ENCODE data around the gene MGME1. TPM values are rescaled to one million over a fixed set of nuclear protein-coding genes. Genes with fewer than 3 reads are reported as not detected.

MGME1 gene
- total and polyA plus RNA-seq, 2 of the 13 experiments (the other 11 are each of a cell fraction or from before 2014, with no cell fraction given), result 36.7 to 66.6 TPM

- TF ChIP-seq POLR2A (IDR thresholded peaks at IDR 0.05; ENCODE audit: insufficient read depth in 1 of 2, low read depth in 2 of 2, low read length in 2 of 2), result peak; percentile 43 to 54; a peak in 3 of 4 replicates
- peak; percentile 51; the same call in 1 of the 2 replicates for TF ChIP-seq ZNF354B (CRISPR knock-in tag; IDR thresholded peaks at IDR 0.05)
- no peak for TF ChIP-seq TEAD2 (CRISPR knock-in tag; IDR thresholded peaks at IDR 0.05)
- TF ChIP-seq IRX3 (CRISPR knock-in tag; IDR thresholded peaks at IDR 0.05; ENCODE audit: borderline replicate concordance, low read depth), result peak; percentile 60; the same call in 1 of the 2 replicates
- TF ChIP-seq AHDC1 (CRISPR knock-in tag; IDR thresholded peaks at IDR 0.05; ENCODE audit: borderline replicate concordance), result peak; percentile 29; the same call in 1 of the 2 replicates
- TF ChIP-seq PRDM4 (CRISPR knock-in tag; IDR thresholded peaks at IDR 0.05; ENCODE audit: borderline replicate concordance), result no peak
- no peak for TF ChIP-seq HDAC6 (IDR thresholded peaks at IDR 0.05; ENCODE audit: low read depth, low read length)
- TF ChIP-seq ATRX (CRISPR knock-in tag; IDR thresholded peaks at IDR 0.05; ENCODE audit: borderline replicate concordance), result no peak
- no peak for TF ChIP-seq ZNF839 (CRISPR knock-in tag; IDR thresholded peaks at IDR 0.05; ENCODE audit: borderline replicate concordance)
- TF ChIP-seq SMAD1 (CRISPR knock-in tag; IDR thresholded peaks at IDR 0.05; ENCODE audit: borderline replicate concordance, low read depth), result no peak
- TF ChIP-seq NAIF1 (CRISPR knock-in tag; IDR thresholded peaks at IDR 0.05; ENCODE audit: borderline replicate concordance), result no peak; the same call in 1 of the 2 replicates
- 0 out of 2 replicates have a peak, but pooled peaks have one; percentile 28 for TF ChIP-seq FOSL2 (CRISPR knock-in tag; IDR thresholded peaks at IDR 0.05)
- TF ChIP-seq GTF2F1 (IDR thresholded peaks at IDR 0.05; ENCODE audit: low read length), result no peak
- TF ChIP-seq BORCS8-MEF2B (CRISPR knock-in tag; IDR thresholded peaks at IDR 0.05), result peak; percentile 68; the same call in 1 of the 2 replicates
- TF ChIP-seq DNMT1 (CRISPR knock-in tag; IDR thresholded peaks at IDR 0.05), result no peak
- 0 out of 2 replicates have a peak, but pooled peaks have one; percentile 56 for TF ChIP-seq ZNF747 (CRISPR knock-in tag; IDR thresholded peaks at IDR 0.05; ENCODE audit: borderline replicate concordance)
- TF ChIP-seq ZNF83 (CRISPR knock-in tag; IDR thresholded peaks at IDR 0.05; ENCODE audit: borderline replicate concordance), result no peak
- TF ChIP-seq SKI (IDR thresholded peaks at IDR 0.05; ENCODE audit: partially characterized antibody), result no peak
- peak; percentile 73 for TF ChIP-seq PITX1 (CRISPR knock-in tag; IDR thresholded peaks at IDR 0.05)
Observed at GRCh38 chr20:17958373-17959256, 10.2 kb upstream of the MGME1 start (continued).

All from HepG2 (cell line).